HG03175 (cell line): ENCODE measurements around the gene GP5.

Experiments used
- ATAC-seq: cut with Tn5 transposase; IDR thresholded peaks from one replicate; pipeline ENCODE4 v1.9.1; 2021; ENCODE audit warnings: mild to moderate bottlenecking, moderate library complexity; ENCODE audit not compliant: unreplicated experiment

GP5 gene

DNA sequence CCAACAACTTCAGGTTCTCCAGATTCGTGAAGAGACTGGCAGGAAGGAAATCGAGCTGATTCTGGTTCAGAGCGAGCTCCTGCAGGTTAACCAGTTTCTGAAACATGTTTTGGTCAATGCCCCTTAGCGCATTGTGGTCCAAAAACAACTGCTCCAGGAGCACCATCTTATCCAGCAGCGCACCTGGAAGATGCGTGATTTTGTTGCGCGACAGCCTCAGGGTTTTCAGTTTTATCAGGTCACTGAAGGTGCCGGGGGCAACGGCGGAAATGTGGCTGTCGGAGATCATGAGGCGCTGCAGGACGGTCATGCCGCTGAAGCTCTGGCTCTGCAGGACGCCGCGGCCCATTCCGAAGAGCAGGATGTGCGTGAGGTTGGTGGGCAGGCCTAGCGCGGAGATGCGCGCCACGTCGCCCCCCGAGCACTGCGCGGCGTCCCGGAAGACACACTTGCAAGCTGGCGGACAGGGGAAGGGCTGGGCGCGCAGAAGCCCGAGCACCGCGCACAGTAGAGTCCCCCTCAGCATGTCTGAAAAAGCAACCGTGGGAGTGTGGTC, 1.2 kb downstream of the GP5 start:
- ATAC-seq = no peak

DNA sequence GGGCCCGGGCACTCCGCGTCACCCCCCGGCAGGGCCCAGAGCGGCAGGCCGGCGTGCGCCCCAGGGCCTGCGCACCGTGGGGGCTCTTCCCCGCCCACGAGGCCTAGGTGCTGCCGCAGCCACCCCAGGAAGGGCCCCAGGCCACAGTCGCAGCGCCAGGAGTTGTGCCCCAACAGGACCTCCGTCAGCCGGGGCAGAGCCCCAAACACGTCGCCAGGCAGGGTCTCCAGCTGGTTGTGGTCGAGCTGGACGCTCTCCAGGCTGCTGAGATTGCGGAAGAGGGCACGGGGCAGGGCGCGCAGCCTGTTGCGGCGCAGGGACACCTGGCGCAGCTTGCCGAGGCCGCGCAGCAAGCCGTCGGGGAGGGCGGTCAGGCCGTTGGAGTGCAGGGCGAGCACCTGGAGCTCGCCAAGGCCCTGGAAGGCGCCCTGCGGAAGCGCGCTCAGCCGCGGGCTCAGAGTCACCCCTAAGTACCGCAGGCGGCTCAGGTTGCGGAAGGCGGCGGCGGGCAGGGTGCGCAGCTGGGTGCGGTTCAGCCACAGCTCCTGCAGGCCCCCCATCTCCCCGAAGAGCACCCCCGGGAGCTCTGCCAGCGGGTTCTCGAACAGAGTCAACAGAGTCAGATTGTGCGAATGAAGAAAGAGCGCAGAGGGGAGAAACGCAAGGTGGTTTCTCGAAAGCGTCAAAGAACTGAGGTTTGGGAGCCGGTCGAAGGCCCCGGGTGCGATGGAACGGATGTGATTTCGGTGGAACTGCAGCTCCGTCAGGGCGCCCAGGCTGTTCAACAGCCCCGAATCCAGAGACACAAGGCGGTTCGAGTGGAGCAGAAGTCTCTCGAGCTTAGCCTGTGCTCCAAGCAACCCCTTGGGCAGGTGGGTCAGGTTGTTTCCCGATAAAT, 2.0 kb downstream of the GP5 start:
- peak; percentile 44 for ATAC-seq

DNA sequence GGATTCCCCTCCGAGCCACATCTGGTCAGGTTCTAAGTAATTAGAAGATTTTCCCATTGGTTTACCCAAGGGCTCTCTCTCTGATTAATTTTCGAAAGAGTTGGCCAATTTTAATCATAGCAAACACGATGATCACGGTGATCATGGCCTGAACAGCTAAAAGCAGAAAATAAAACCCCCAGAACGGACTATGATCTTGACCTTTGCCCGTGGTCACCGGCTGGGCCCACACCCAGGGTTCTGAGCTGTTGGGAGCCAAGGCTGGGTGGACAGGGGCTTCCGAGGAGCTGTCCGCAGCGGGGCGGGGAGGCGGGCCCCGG, 2.6 kb downstream of the GP5 start:
- ATAC-seq = no peak

DNA sequence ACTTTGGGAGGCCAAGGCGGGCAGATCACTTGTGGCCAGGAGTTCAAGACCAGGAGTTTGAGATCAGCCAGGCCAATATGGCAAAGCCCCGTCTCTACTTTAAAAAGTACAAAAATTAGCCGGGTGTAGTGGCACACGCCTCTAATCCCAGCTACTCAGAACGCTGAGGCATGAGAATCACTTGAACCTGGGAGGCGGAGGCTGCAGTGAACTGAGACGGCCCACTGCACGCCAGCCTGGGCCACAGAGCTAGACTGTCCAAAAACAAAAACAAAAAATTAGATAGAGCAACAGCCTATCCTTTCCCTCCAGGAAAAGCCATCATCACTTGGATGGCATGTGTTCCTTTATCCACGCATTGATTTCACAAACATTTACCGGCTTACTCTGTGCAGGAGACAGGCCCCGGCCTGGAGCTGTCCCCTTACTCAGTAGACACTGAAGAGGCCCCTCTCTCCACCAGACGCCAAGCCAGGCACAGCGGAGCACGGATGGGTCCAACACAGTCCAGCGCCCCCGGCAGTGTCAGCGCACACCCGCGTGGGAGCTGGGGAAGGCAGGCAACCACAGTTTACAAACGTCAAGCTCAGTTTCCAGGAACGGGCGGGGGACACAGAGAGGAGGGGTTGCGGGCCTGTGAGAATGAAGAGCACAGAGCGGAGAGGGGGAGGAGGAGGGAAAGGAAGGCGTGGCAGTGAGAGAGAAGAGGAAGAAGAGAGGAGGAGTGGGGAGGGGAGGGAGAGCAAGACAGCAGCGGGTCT, 3.1 kb downstream of the GP5 start:
- no peak for ATAC-seq

DNA sequence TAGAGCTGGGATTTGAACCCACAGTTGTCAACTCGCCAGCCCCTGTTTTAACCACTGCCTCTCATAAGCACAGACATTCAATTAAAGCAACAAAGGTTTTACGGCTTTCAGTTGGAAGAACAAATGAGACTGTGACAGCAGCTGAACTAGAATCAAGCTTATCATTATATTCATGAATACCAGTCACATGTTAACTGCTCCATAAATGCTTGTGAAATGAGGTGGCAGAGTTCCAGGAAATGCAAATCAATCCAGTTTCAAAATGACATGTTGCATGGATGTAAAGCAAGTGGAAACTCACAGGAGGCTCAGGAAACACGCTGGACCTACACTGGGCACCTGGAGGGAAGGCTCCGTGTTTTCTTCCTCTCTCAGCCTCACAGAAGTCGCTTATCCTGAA, 3.9 kb downstream of the GP5 start:
- no peak for ATAC-seq

DNA sequence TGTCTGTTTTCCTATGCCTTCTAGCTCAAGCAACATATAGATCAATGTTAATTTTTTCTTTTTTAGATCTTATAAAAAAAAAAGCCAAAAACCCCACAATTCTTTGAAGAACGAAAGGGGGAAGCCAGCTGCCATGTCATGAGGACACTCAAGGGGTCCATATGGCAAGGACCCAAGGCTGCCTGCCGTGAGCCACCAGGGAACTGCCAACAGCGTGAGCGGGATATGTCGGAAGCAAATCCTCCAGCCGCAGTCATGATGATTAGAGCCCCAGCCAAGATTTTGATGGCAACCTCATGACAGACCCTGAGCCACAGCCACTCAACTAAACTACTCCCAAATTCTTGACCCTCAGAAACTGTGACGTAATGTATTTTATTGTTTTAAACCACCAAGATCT, 6.5 kb downstream of the GP5 start:
- ATAC-seq = no peak

DNA sequence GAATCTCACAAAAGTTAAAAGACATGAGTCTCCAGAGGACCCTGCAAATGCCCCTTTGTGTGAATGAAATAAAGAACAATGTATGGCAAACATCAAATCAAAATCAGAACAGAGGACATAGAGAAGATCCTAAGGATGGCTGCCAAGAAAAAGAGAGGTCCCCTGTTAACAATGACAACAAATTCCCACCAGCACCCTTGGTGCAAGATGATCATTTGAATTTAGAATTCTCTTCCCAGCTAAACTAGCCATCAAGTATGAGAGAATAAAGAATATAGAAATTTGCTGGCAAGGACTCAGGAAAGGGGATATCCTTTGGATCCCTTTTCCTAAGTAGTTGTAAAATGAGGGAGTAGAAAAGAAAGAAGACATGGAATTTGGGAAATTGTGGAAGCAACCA, 8.2 kb downstream of the GP5 start:
- no peak for ATAC-seq

DNA sequence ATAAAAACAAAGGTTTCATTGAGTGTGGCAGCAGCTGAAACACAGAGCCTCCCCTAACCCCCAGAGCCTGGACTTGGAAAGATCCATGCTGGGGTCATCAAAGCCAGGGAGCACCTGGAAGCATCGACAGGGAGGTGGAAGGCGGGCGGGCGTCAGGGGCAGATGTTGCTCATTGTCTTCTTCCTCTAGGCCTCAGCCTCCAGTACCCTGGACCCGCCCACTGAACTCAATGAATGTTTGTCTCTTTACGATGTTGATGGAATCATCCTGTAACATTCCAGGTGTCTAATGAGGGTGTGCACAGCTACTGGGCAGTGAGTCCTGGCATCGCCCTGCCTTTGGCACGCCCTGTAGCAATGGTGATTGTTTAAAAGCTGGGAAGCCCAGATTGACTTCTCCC, 9.8 kb downstream of the GP5 start:
- ATAC-seq = no peak

DNA sequence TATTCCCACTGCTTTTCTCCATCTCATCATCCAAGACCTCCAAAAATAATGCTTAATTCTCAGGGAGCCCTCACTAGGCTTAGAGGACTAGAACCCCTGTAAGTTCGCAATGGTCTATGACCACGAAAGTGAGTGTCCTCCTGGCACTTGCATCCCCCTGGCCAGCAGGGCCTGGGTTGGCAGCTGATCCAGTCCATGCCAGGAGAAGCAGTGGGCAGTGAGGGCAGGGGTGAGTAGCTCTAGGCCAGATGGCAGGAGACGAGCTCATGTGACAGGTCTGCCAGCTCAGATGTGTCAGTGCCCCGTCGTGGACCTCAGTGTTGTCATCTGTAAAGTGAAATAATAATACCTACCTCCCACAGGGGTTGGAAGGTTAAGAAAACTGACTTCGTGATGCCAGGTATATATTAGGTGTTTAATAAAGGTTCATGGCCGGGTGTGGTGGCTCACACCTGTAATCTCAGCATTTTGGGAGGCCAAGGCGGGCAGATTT, 11.1 kb downstream of the GP5 start:
- ATAC-seq = no peak

DNA sequence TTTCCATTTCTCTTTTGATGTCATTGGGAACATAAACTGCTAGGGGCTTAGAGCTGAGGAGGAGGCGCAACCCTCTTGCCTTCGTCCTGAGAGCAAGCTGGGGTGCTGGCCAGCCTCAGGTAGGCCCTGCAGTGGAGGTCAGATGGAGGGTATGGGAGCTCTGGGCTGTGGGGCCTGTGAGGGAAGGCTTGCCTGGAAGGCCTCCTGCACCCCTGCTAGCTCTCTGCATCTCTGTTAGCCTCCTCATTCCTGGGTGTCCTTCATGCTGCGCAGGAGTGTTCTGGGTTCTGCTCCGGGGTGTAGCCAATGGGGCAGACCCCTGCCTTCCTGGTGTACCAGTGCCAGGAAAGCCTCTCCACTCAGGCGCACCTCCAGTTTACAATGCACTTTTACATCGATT, 11.8 kb downstream of the GP5 start:
- no peak for ATAC-seq

DNA sequence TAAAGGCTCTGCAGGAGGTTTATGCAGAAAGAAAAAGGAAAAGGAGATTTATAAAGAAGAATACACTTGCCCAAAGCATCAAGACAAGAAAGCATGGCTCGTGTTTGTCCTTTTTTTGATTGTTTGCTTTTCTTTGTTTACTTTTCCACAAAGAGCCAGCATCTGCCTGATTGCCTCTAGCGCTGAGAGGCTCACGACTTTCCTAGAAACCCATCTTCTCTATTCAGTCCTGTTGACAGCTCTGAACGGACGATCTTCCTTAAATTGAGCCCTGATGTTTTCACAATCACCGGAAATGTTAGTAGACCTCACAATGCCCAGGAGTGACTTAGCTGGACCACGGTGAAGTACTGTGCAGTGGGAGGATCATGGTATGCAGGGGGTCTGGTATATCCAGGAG, 12.4 kb downstream of the GP5 start:
- no peak for ATAC-seq

DNA sequence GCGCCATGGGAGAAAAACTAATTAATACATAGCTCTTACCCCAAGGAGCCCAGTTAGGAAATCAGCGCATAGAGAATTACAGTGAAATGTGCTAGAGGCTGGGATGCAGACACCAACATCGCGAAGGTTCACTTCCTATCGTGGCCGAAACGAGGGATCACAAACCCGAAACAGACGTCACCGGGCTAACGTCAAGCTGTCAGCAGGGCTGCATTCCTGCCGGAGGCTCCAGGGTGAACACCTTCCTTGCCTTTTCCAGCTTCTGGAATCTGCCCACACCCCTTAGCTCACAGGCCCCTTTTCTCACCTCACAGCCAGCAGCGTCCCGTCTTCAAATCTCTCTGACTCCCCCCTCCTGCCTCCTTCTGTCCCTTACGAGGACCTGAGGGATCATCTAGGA, 13.0 kb downstream of the GP5 start:
- no peak for ATAC-seq

DNA sequence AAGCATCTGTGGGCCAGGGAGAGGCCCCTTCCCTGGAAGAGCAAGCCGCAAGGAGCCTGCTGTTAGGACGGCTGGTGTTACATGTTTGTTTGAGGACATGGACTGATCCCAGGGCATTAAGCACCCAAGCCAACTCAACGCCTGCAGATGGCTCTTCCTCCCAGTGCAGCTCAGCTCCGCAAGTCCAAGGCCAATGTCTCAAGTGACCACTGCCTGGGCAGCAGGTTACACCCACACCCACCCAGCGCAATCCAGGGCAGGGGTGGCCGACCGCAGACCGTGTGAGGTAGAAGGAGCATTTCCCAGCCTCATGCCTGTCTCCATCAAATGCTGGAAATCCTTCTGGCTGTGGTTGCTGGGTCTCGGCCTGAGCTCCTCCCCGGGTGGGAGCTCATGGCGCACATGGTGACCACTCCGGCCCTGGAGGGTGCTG, 14.5 kb downstream of the GP5 start:
- ATAC-seq = no peak

DNA sequence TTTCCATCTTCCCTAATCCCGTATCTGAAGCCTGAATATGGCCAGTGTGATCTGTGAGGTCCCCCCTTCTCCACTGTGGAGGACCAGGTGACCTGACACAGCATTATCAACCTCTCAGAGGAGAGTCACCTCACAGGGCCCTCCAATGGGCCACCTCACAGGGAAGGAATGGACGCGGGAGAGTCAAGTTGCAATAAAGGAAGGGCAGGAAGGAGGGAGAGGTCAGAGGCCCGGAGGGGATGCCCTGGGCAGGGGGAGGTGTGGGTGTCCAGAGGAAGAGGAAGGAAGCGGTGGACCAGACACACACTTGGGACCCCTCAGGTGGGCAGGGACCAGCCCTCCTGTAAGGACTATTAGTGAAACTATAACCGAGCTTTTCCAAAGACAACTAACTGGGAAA, 14.9 kb downstream of the GP5 start:
- no peak for ATAC-seq

DNA sequence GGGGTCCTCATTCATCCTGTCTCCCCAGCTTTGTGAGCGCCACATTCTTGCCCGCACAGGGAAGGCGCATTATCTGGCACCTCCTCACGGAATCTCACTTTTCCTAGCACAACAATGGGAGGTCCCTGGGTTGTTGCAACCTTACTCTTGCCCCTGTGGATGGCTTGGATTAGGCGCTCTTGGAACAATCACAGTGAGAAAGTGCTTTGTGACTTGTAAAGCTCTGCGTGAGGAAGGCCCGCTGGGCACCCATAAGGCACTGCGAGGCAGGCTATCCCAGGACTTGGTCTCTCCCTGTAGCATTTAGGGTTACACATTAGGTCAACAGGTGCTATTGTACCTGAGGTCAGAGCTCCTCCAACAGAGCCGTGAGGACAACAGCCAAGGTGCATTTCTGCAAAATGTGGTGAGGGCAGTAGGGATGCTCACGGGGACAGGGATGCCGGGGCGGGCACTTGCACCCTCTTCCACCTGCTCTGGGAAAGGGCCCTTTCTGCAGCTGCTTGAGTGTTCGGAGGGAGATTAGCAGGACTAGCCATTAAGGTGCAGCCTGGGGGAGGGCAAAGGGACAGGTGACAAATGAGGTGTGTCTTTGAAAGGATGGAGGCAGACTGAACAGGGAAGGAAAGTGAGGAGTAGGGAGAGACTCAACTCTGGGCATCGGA, 15.7 kb downstream of the GP5 start:
- no peak for ATAC-seq

DNA sequence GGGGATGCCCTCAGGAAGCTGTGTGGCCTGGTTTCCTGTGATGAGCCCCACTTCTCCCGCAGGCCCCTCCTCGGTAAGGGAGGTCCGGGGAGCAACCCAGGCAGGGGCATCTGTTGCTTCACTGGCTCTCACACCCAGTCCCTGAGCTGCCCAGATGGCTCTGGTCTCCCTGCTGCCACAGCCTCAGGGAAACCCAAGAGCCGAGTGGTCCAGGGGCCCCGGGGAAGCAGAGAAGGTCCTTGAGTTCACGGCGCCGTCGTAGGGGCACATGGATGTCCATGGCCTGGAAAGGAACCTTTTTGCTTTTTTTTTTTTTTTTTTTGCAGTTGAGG, 16.2 kb downstream of the GP5 start:
- ATAC-seq = no peak

DNA sequence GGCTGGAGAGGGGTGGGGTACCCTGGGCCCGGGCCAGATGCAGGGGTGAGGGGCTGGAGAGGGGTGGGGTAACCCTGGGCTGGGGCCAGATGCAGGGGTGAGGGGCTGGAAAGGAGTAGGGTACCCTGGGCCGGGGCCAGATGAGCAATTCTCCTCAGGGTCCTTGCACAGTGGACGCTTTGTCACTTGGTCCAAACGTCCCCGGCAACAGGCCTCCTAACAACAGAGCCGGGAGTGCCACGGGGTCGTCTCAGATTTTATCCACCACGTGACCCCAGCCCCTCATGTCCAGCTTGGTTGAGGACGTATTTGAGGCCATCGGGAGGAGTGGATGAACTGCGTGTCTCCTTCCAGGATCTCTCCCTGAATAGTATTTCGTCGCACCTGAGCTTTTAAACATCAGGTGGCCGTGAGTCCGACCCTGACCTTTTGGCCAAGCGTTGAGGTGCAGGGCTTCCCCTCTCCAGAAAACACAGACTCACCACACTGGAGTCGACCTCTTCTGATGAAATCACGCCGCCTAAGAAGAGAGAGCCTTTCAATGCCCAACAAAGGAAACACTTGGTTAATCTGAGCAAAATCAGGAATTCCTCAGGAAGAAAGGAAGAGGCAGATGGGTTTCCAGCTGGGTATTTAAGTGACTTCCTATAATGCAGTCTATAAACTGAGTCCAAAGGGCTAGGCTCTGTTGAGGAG, 16.7 kb downstream of the GP5 start:
- no peak for ATAC-seq

DNA sequence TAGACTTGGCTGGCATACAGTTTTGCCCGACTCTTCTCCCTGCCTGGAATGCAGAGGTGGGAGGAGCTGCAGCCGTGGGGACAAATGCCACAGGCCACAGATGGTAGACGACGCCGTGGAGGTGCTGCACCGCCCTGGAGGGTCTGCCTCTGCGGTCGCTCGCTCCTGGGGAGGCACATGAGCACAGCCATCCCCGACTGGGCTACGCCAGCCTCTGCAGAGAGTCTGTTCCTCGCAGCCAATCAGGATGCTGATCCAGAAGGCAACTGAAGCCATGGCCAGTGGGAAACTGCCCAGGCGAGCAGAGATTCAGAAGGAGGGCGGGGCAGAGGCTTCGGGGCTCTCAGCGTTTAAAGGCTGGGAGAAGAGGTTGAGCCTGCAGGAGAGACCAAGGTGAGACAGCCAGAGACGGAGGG, 17.6 kb downstream of the GP5 start:
- no peak for ATAC-seq

DNA sequence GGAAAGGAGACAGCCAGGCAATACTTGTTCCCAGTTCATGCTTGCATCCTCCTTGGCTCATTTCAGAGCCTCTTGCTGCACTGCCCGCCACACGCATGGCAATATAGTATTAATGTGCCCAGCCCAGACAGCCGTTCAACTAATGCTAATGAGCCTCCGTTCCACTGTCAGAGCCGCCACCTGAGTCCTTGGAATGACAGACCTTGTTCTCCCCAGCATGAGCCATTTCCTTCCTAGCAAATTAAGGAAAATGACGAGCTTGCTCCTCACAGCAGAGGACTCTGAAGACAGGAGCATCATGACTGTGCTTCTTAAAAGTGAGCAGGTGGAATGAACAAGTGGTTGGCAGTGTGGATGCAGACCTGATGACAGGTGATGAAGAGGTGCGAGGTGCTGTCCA, 18.7 kb downstream of the GP5 start:
- ATAC-seq = no peak

DNA sequence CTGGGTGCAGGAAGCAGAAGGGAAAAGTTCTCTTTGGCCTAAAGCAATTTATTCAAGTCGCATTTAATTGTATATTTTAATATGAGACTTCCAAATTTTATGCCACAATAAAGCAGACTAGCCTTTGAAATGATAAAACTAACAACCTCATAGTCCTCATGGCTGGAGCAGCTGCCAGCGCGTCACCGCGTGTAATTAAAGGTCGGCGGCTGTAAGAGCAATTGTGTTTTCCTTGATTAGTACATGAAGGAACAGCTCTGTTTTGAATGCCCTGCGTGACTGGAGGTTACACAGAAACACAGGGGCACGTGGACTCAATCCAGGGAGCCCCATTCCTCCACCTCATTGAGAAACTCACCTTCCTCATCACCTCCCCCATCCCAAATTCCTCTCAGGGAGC, 19.4 kb downstream of the GP5 start:
- ATAC-seq = no peak

DNA sequence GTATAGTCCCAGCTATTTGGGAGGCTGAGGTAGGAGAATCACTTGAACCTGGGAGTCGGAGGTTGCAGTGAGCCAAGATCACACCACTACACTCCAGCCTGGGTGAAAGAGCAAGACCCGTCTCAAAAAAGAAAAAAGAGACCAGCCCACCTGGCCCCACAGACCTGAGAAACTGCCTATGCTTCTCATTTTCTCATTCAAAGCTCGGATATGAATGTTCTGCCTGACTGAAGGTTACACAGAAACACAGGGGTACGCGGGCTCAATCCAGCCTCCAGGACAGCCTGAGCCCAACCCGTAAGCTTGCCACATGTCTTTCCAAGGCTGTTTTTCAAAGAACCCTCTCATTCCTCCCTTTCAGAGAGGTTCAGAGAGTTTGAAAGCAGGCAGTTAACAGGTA, 19.8 kb downstream of the GP5 start:
- ATAC-seq = no peak
